Measurements from ENCODE around the gene CYP4X1.

- TF ChIP-seq CREB1 (IDR thresholded peaks at IDR 0.05) (no peak), CEBPB (IDR thresholded peaks at IDR 0.05; ENCODE audit: low read depth, low read length) (no peak), EP300 (IDR thresholded peaks at IDR 0.05; ENCODE audit: borderline replicate concordance in 1 of 2, low read depth in 2 of 2, low read length in 2 of 2) (no peak), POLR2AphosphoS5 (IDR thresholded peaks at IDR 0.05; ENCODE audit: low read depth, low read length) (no peak), KDM5A (IDR thresholded peaks at IDR 0.05; ENCODE audit: low read length) (no peak), POLR2A (IDR thresholded peaks at IDR 0.05; ENCODE audit: control extremely low read depth in 1 of 2, low read depth in 2 of 2, low read length in 2 of 2) (no peak), EZH2 (IDR thresholded peaks at IDR 0.05; ENCODE audit: low read depth, low read length, severe bottlenecking) (no peak)
Observed at GRCh38 chr1:47002211-47002610, 21.3 kb upstream of the CYP4X1 start.
